Measurements from ENCODE around the gene TDP2.

Gene TDP2

DNA sequence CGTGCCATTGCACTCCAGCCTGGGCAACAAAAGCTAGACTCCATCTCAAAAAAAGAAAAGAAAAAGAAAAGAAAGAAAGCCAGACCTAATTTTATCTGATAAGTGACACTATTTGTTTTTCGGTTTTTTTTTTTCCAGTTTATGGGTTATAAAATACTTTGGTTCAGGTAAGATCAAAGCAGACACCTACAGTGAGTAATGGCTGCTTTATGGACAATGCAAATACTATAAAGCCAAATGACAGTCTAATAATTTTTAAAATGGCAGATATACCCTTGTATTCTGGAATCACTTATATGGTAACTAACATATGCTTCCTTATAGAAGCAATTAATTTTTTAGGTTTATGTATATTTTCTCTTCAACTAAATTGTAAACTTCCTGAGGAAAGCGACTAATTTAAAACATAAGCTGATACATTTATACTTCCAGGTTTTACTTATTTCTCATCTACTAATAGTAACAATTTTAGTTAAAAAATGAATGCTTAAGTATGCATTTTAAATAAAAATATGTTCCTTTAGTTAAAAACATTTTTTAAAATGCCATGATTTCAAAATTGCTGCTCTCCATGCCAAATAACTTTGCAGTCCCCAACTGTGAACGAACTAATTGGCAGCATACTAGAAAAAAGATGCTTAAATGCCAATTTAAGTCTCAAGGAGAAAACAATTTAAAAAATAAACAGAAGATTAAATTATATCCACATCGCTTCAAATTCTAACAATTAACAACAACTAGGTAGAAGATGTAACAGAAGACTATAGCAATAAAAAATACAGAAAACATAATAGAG lies 59.2 kb downstream of the TDP2 start:
- in situ Hi-C loops (cut with MboI; ENCODE audit: low sequenced_read_pairs): no loop called here

- in situ Hi-C loops (cut with MboI; ENCODE audit: low sequenced_read_pairs): no loop called here
These were observed 60.3 kb downstream of the TDP2 start for GRCh38 chr6:24606200-24606930.

- in situ Hi-C loops (cut with MboI; ENCODE audit: low sequenced_read_pairs): no loop called here
These were observed 63.5 kb downstream of the TDP2 start for GRCh38 chr6:24603241-24603640.

- in situ Hi-C loops (cut with MboI; ENCODE audit: low sequenced_read_pairs): no loop called here
These were observed 65.8 kb downstream of the TDP2 start for GRCh38 chr6:24600903-24601302.

Data from hTERT RPE-1 (cell line).